LNCAP (cell line): ENCODE measurements around the gene GFI1B.

Experiments
- CTCF ChIP-seq: fragments of 450-650 bp; IDR thresholded peaks from 2 replicates; pipeline ENCODE4 v1.5.1; 2017; ENCODE audit warnings: mild to moderate bottlenecking

Gene GFI1B

DNA sequence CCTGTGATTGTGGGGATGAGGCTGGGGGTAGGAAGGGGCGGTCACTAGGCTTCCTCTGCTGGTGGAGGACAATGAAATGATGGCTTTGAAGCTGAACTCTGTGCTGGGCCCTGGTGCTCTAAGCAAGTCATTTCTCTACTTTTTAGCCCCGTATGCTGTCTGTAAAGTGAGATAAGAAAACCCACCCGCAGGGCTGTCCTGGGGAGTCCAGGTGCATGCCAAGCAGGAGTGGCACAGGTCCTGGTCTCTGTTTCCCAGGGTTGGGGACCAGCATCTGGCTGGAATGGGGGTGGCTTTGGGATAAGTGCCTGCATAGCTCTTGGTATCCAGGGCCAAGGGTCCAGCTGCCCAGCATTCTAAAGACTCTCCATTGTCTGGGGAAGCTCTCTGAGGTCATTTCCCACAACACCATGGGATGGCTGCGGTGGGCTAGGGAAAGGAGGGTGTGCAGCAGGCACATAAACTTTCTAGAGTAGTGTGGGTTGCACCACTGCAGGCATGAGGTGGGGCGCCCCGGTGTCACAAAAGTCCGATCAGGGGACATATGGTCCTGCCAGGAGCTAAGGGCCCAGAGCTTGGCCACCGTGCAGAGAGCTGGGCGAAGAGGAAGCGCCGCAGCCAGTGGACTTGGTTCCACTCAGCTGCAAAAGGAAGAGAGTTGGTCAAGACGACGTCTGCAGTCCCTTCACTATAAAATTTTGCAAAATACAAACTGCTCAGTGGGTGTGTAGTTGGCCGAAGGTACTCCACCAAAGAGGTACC, 26.7 kb downstream of the GFI1B start:
- no peak for TF ChIP-seq CTCF

DNA sequence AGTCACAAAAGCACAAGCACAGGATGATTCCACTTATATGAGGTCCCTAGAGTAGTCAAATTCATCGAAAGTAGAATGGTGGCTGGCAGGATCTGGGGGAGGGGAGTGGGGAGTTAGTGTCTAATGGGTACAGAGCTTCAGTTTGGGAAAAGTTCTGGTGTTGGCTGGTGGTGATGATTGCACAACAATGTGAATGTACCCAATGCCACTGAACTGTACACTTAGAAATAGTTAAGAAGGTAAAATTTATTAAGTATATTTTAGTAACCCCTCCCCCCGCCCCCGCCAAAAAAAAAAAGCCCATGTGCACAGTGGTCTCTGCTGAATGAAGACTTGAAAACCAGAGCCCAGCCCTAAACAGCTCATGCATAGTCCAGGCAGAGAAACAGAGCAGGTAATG, 27.5 kb downstream of the GFI1B start:
- TF ChIP-seq CTCF = no peak

GRCh38 chr9:133006731-133007352, 28.3 kb downstream of the GFI1B start:
- TF ChIP-seq CTCF = no peak

DNA sequence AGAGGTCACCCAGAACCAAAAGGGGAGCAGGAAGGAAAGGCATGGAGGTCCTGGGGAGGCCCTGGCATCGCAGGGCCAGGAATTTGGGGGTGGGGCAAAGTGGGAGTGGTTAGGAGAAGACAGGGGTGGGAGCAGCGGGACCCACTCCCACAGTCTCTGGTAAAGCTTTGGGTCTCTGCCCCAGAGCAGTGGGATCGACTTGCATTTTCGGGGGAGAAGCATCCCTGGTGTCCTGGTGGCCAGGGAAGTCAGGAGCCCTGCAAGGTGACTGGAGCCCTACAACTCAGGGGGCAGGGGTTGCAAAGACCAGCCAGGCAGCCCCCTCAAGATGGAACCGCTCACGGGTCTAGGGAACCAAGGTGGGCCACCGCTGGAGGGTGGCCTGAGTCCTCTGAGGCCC, 29.9 kb downstream of the GFI1B start:
- no peak for TF ChIP-seq CTCF

DNA sequence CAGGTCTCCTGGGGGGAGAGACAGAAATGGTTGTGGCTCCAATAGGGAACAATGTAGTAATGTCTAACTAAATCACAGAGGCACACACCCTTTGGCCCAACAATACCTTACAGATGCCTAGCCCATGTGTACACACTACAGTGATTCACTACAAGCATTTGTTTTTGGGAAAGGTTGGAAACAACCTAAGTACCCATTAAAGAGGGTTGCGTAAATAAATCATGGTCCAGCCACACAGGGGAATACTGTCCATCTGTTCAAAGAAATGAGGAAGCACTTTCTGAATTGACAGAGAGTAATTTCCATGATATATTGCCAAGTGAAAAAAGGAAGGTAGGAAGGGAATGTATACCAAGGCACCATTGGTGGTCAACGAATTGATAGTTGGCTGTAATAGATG, 30.3 kb downstream of the GFI1B start:
- TF ChIP-seq CTCF = no peak

DNA sequence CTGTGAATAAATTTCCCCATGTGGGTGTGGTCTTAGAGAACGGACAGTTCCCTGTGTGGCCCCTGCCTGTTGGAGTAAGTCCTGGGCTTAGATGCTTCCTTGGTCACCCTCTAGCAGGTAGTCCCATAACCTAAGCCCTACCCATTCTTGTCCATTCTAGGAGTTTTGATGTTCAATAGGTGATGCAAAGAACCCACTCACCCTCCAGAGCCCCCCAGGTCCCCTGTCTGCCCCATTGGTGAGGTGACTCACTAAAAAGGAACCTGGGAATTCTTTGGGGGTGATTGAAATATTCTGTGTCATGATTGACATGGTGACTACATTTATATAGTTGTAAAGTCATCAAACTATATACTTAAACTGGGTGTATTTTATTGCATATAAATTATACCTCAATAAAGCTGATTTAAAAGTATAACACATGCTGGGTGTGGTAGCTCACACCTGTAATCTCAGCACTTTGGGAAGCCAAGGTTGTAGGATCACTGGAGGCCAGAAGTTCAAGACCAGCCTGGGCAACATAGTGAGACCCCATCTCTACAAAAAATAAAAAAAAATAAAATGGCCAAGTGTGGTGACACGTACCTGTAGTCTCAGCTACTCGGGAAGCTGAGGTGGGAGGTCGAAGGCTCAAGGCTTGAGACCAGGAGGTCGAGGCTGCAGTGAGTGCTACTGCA, 31.6 kb downstream of the GFI1B start:
- TF ChIP-seq CTCF = no peak

GRCh38 chr9:133014696-133015095, 36.2 kb downstream of the GFI1B start:
- no peak for TF ChIP-seq CTCF
